ENCODE data around the gene TRIM67. TPM values are rescaled to one million over a fixed set of nuclear protein-coding genes. Genes with fewer than 3 reads are reported as not detected.

The TRIM67 gene
- total RNA-seq, 1 experiment from 2014 or later: not detected

- Histone ChIP-seq H3K4me3 (ENCODE audit: low read length) (no peak overlapping the region), H3K36me3 (ENCODE audit: insufficient read depth, low read length) (no peaks in the 10 kb centered on the region), H3K4me2 (ENCODE audit: low read depth, low read length, poor library complexity, severe bottlenecking) (no peak overlapping the region), H3K9me3 (ENCODE audit: low read length) (no peaks in the 10 kb centered on the region), H3K4me1 (ENCODE audit: low read length) (peaks cover 7% of the 10 kb centered on the region; the same call in 1 of the 2 replicates), H3K27me3 (ENCODE audit: low read length) (no peaks in the 10 kb centered on the region), H3K27ac (ENCODE audit: low read length) (no peak overlapping the region), H3K9ac (ENCODE audit: low read length) (no peak overlapping the region), H4K20me1 (ENCODE audit: insufficient read depth, low read depth, low read length) (no peaks in the 10 kb centered on the region), H2AFZ (ENCODE audit: low read length) (no peak overlapping the region), H3K79me2 (ENCODE audit: low read length) (no peaks in the 10 kb centered on the region), H3K9me2 (replicated peaks; ENCODE audit: insufficient read depth, low read length) (no peaks in the 10 kb centered on the region)
- DNase-seq: no peak
Observed at GRCh38 chr1:231190456-231190855, 28.6 kb downstream of the TRIM67 start.

GRCh38 chr1:231192620-231193163 is 30.8 kb downstream of the TRIM67 start:
- DNase-seq: no peak
- Histone ChIP-seq H3K4me3 (ENCODE audit: low read length) (no peak overlapping the region), H3K27ac (ENCODE audit: low read length) (no peak overlapping the region), H3K79me2 (ENCODE audit: low read length) (no peaks in the 10 kb centered on the region), H3K27me3 (ENCODE audit: low read length) (no peaks in the 10 kb centered on the region), H3K4me2 (ENCODE audit: low read depth, low read length, poor library complexity, severe bottlenecking) (no peak overlapping the region), H4K20me1 (ENCODE audit: insufficient read depth, low read depth, low read length) (no peaks in the 10 kb centered on the region), H3K4me1 (ENCODE audit: low read length) (peaks cover 7% of the 10 kb centered on the region; the same call in 1 of the 2 replicates), H3K9me3 (ENCODE audit: low read length) (no peaks in the 10 kb centered on the region), H3K9me2 (replicated peaks; ENCODE audit: insufficient read depth, low read length) (no peaks in the 10 kb centered on the region), H3K9ac (ENCODE audit: low read length) (no peak overlapping the region), H2AFZ (ENCODE audit: low read length) (no peak overlapping the region), H3K36me3 (ENCODE audit: insufficient read depth, low read length) (no peaks in the 10 kb centered on the region)

- H4K20me1 ChIP-seq (ENCODE audit: insufficient read depth, low read depth, low read length): no peaks in the 10 kb centered on the region
- H3K27ac ChIP-seq (ENCODE audit: low read length): no peak overlapping the region
- H3K36me3 ChIP-seq (ENCODE audit: insufficient read depth, low read length): no peaks in the 10 kb centered on the region
- H3K9ac ChIP-seq (ENCODE audit: low read length): no peak overlapping the region
- H3K4me2 ChIP-seq (ENCODE audit: low read depth, low read length, poor library complexity, severe bottlenecking): no peak overlapping the region
- no peaks in the 10 kb centered on the region for H3K9me3 ChIP-seq (ENCODE audit: low read length)
- no peaks in the 10 kb centered on the region for H3K27me3 ChIP-seq (ENCODE audit: low read length)
- DNase-seq: no peak
- no peak overlapping the region for H3K4me3 ChIP-seq (ENCODE audit: low read length)
- H2AFZ ChIP-seq (ENCODE audit: low read length): no peak overlapping the region
- no peaks in the 10 kb centered on the region for H3K9me2 ChIP-seq (replicated peaks; ENCODE audit: insufficient read depth, low read length)
- H3K4me1 ChIP-seq (ENCODE audit: low read length): peaks cover 7% of the 10 kb centered on the region; the same call in 1 of the 2 replicates
- H3K79me2 ChIP-seq (ENCODE audit: low read length): no peaks in the 10 kb centered on the region
Observed at GRCh38 chr1:231193710-231194340, 32.0 kb downstream of the TRIM67 start.

- Histone ChIP-seq H3K4me1 (ENCODE audit: low read length) (peaks cover 7% of the 10 kb centered on the region; the same call in 1 of the 2 replicates), H3K4me2 (ENCODE audit: low read depth, low read length, poor library complexity, severe bottlenecking) (no peak overlapping the region), H2AFZ (ENCODE audit: low read length) (no peak overlapping the region), H3K9me2 (replicated peaks; ENCODE audit: insufficient read depth, low read length) (no peaks in the 10 kb centered on the region), H3K9me3 (ENCODE audit: low read length) (no peaks in the 10 kb centered on the region), H3K27ac (ENCODE audit: low read length) (no peak overlapping the region), H3K36me3 (ENCODE audit: insufficient read depth, low read length) (no peaks in the 10 kb centered on the region), H4K20me1 (ENCODE audit: insufficient read depth, low read depth, low read length) (no peaks in the 10 kb centered on the region), H3K27me3 (ENCODE audit: low read length) (no peaks in the 10 kb centered on the region), H3K79me2 (ENCODE audit: low read length) (no peaks in the 10 kb centered on the region), H3K4me3 (ENCODE audit: low read length) (no peak overlapping the region), H3K9ac (ENCODE audit: low read length) (no peak overlapping the region)
- no peak for DNase-seq
Observed at GRCh38 chr1:231194476-231194842, 32.6 kb downstream of the TRIM67 start.

- no peaks in the 10 kb centered on the region for H3K9me2 ChIP-seq (replicated peaks; ENCODE audit: insufficient read depth, low read length)
- no peak for DNase-seq
- H3K4me1 ChIP-seq (ENCODE audit: low read length): peaks cover 7% of the 10 kb centered on the region; the same call in 1 of the 2 replicates
- no peak overlapping the region for H3K4me3 ChIP-seq (ENCODE audit: low read length)
- no peaks in the 10 kb centered on the region for H3K27me3 ChIP-seq (ENCODE audit: low read length)
- no peak overlapping the region for H2AFZ ChIP-seq (ENCODE audit: low read length)
- no peaks in the 10 kb centered on the region for H3K9me3 ChIP-seq (ENCODE audit: low read length)
- H3K27ac ChIP-seq (ENCODE audit: low read length): no peak overlapping the region
- H3K9ac ChIP-seq (ENCODE audit: low read length): no peak overlapping the region
- H3K79me2 ChIP-seq (ENCODE audit: low read length): no peaks in the 10 kb centered on the region
- no peaks in the 10 kb centered on the region for H3K36me3 ChIP-seq (ENCODE audit: insufficient read depth, low read length)
- no peaks in the 10 kb centered on the region for H4K20me1 ChIP-seq (ENCODE audit: insufficient read depth, low read depth, low read length)
- no peak overlapping the region for H3K4me2 ChIP-seq (ENCODE audit: low read depth, low read length, poor library complexity, severe bottlenecking)
Observed at GRCh38 chr1:231194843-231195516, 33.1 kb downstream of the TRIM67 start.

GRCh38 chr1:231196307-231196706 is 34.4 kb downstream of the TRIM67 start:
- peaks cover 7% of the 10 kb centered on the region; the same call in 1 of the 2 replicates for H3K4me1 ChIP-seq (ENCODE audit: low read length)
- no peak for DNase-seq
- no peak overlapping the region for H3K9ac ChIP-seq (ENCODE audit: low read length)
- H2AFZ ChIP-seq (ENCODE audit: low read length): no peak overlapping the region
- no peak overlapping the region for H3K4me2 ChIP-seq (ENCODE audit: low read depth, low read length, poor library complexity, severe bottlenecking)
- H3K79me2 ChIP-seq (ENCODE audit: low read length): no peaks in the 10 kb centered on the region
- no peaks in the 10 kb centered on the region for H3K27me3 ChIP-seq (ENCODE audit: low read length)
- H3K36me3 ChIP-seq (ENCODE audit: insufficient read depth, low read length): no peaks in the 10 kb centered on the region
- no peak overlapping the region for H3K27ac ChIP-seq (ENCODE audit: low read length)
- no peaks in the 10 kb centered on the region for H4K20me1 ChIP-seq (ENCODE audit: insufficient read depth, low read depth, low read length)
- H3K9me3 ChIP-seq (ENCODE audit: low read length): no peaks in the 10 kb centered on the region
- no peak overlapping the region for H3K4me3 ChIP-seq (ENCODE audit: low read length)
- no peaks in the 10 kb centered on the region for H3K9me2 ChIP-seq (replicated peaks; ENCODE audit: insufficient read depth, low read length)

GRCh38 chr1:231196728-231197127 is 34.9 kb downstream of the TRIM67 start:
- Histone ChIP-seq H3K4me3 (ENCODE audit: low read length) (no peak overlapping the region), H3K4me2 (ENCODE audit: low read depth, low read length, poor library complexity, severe bottlenecking) (no peak overlapping the region), H3K27me3 (ENCODE audit: low read length) (no peaks in the 10 kb centered on the region), H3K9me2 (replicated peaks; ENCODE audit: insufficient read depth, low read length) (no peaks in the 10 kb centered on the region), H3K79me2 (ENCODE audit: low read length) (no peaks in the 10 kb centered on the region), H3K4me1 (ENCODE audit: low read length) (peaks cover 7% of the 10 kb centered on the region; the same call in 1 of the 2 replicates), H3K36me3 (ENCODE audit: insufficient read depth, low read length) (no peaks in the 10 kb centered on the region), H2AFZ (ENCODE audit: low read length) (no peak overlapping the region), H3K9ac (ENCODE audit: low read length) (no peak overlapping the region), H4K20me1 (ENCODE audit: insufficient read depth, low read depth, low read length) (no peaks in the 10 kb centered on the region), H3K9me3 (ENCODE audit: low read length) (no peaks in the 10 kb centered on the region), H3K27ac (ENCODE audit: low read length) (no peak overlapping the region)
- DNase-seq: no peak

GRCh38 chr1:231199868-231200267 is 38.0 kb downstream of the TRIM67 start:
- no peak overlapping the region for H2AFZ ChIP-seq (ENCODE audit: low read length)
- no peaks in the 10 kb centered on the region for H3K36me3 ChIP-seq (ENCODE audit: insufficient read depth, low read length)
- no peak overlapping the region for H3K4me3 ChIP-seq (ENCODE audit: low read length)
- no peak overlapping the region for H3K9ac ChIP-seq (ENCODE audit: low read length)
- no peak overlapping the region for H3K4me2 ChIP-seq (ENCODE audit: low read depth, low read length, poor library complexity, severe bottlenecking)
- no peaks in the 10 kb centered on the region for H3K79me2 ChIP-seq (ENCODE audit: low read length)
- H4K20me1 ChIP-seq (ENCODE audit: insufficient read depth, low read depth, low read length): no peaks in the 10 kb centered on the region
- no peak overlapping the region for H3K27ac ChIP-seq (ENCODE audit: low read length)
- no peaks in the 10 kb centered on the region for H3K9me3 ChIP-seq (ENCODE audit: low read length)
- no peaks in the 10 kb centered on the region for H3K4me1 ChIP-seq (ENCODE audit: low read length)
- H3K9me2 ChIP-seq (replicated peaks; ENCODE audit: insufficient read depth, low read length): no peaks in the 10 kb centered on the region
- no peak for DNase-seq
- no peaks in the 10 kb centered on the region for H3K27me3 ChIP-seq (ENCODE audit: low read length)
